Gastrocnemius medialis (tissue), 4 donors: ENCODE data around the gene HSCB. TPM values are rescaled to one million over a fixed set of nuclear protein-coding genes. Genes with fewer than 3 reads are reported as not detected.

ENCODE experiments used
- ATAC-seq, 2 donors: fragments of 150-250 bp; one replicate each; pipeline ENCODE4 v1.9.1; 2016
- DNase-seq, 2 donors: peaks; one replicate each; pipeline ENCODE4 v3.0.0-alpha.2; 2019
- H3K27ac ChIP-seq, 4 donors: fragments of 200-600 bp; sonication (generic); 1 replicate in 1 of 4; 2 replicates in 3 of 4; pipeline ENCODE4 v1.5.1; 2016 to 2018; ENCODE audit warnings: mild to moderate bottlenecking in 2 of 4, moderate library complexity in 1 of 4
- H3K27me3 ChIP-seq, 3 donors: fragments of 200-600 bp; sonication (generic) in 2 of 3; 1 replicate in 1 of 3; 2 replicates in 2 of 3; pipeline versions ENCODE4 v1.5.1 to v1.6.0; 2016 to 2019; ENCODE audit warnings: mild to moderate bottlenecking in 1 of 3, moderate library complexity in 1 of 3
- H3K36me3 ChIP-seq, 2 donors: fragments of 200-600 bp; sonication (generic) in 1 of 2; one replicate each; pipeline ENCODE4 v1.5.1; 2017 to 2018
- H3K4me1 ChIP-seq, 2 donors: fragments of 200-600 bp; sonication (generic) in 1 of 2; one replicate each; pipeline ENCODE4 v1.5.1; 2016 to 2017; ENCODE audit warnings: mild to moderate bottlenecking in 2 of 2
- H3K4me3 ChIP-seq, 4 donors: fragments of 200-600 bp; sonication (generic) in 3 of 4; 1 replicate in 1 of 4; 2 replicates in 3 of 4; pipeline ENCODE4 v1.5.1; 2016 to 2019; ENCODE audit warnings: mild to moderate bottlenecking in 2 of 4
- H3K9me3 ChIP-seq, 3 donors: fragments of 200-600 bp; sonication (generic) in 2 of 3; 1 replicate in 1 of 3; 2 replicates in 2 of 3; pipeline ENCODE4 v1.5.1; 2016 to 2019
- CTCF ChIP-seq, 5 experiments: fragments of 450-650 bp in 3 of 5; fragments of 200-600 bp in 2 of 5; sonication (generic) in 2 of 5; IDR thresholded peaks in 4 of 5; conservative IDR thresholded peaks in 1 of 5; 1 replicate in 4 of 5; 2 replicates in 1 of 5; pipeline ENCODE4 v1.5.1; 2016 to 2019; ENCODE audit warnings: antibody characterized with exemption in 5 of 5, mild to moderate bottlenecking in 3 of 5, moderate library complexity in 3 of 5
- POLR2A ChIP-seq, 2 donors: fragments of 450-650 bp; IDR thresholded peaks; one replicate each; pipeline ENCODE4 v1.6.1; 2017; ENCODE audit warnings: antibody characterized with exemption in 2 of 2, mild to moderate bottlenecking in 2 of 2, moderate library complexity in 2 of 2
- in situ Hi-C, 4 donors: fragments of 200-750 bp; cut with MboI; loops; one replicate each; pipeline versions ENCODE4 v1.15.0 to v1.8.0; 2017; ENCODE audit warnings: low sequenced_read_pairs in 4 of 4
- intact Hi-C: fragments of 100-400 bp; cut with DNase I; formaldehyde crosslinking; loops from one replicate; pipeline ENCODE4 v1.15.1; 2023; ENCODE audit warnings: low total_unique reads
- total RNA-seq, 4 donors: library from RNA; depleted of rRNA; stranded (reverse); fragments of >200 nt; gene quantifications; one replicate each; pipeline versions ENCODE4 v1.1.0 to v1.2.3, GENCODE V29; 2016

HSCB gene
- total RNA-seq, 4 donors from 2014 or later = 14.4 to 30.4 (median 22.9) TPM

- ATAC-seq (peak; percentile 97 to 98), DNase-seq (peak; percentile 92 to 94)
- in situ Hi-C loops = no loop called here
- intact Hi-C loops = loop anchor here (1.0 kb wide), 2 partner anchors 27 to 31 kb away; partner anchors contain the start of genes HSCB and XBP1
- H3K4me3 ChIP-seq = peak within 1 kb of the TSS; percentile 71 to 92 (median 78)
- H3K4me1 ChIP-seq = peaks cover 16% of the 10 kb centered on the region in 2 donors
- H3K36me3 ChIP-seq = peaks cover 0 to 23% of the 10 kb centered on the region in 2 donors
- H3K27me3 ChIP-seq = no peaks in the 10 kb centered on the region
- H3K27ac ChIP-seq = peak within 1 kb of the TSS; percentile 89 to 99 (median 94)
- H3K9me3 ChIP-seq = no peaks in the 10 kb centered on the region
- TF ChIP-seq POLR2A (IDR thresholded peaks at IDR 0.05) = peak; percentile 88 to 93
- peak in 4 of 5 experiments; percentile 29 to 70 (median 60) for TF ChIP-seq CTCF (IDR thresholded peaks at IDR 0.05 in 4 of 5, conservative IDR thresholded peaks at IDR 0.05 in 1 of 5)
These were observed 31.0 kb downstream of the HSCB start, which contains the start of gene CCDC117 for GRCh38 chr22:28772633-28773460. TSS of gene CCDC117 (plus strand) at chr22:28772695. CDS start at chr22:28772850, 155 bp downstream.

GRCh38 chr22:28773461-28773867, 31.6 kb downstream of the HSCB start:
- no peak for TF ChIP-seq CTCF (IDR thresholded peaks at IDR 0.05 in 4 of 5, conservative IDR thresholded peaks at IDR 0.05 in 1 of 5)
- no peak for TF ChIP-seq POLR2A (IDR thresholded peaks at IDR 0.05)
- in situ Hi-C loops = no loop called here

GRCh38 chr22:28774378-28774777, 32.5 kb downstream of the HSCB start:
- TF ChIP-seq CTCF (IDR thresholded peaks at IDR 0.05 in 4 of 5, conservative IDR thresholded peaks at IDR 0.05 in 1 of 5) = no peak
- TF ChIP-seq POLR2A (IDR thresholded peaks at IDR 0.05) = no peak
- no peak overlapping the region for H3K4me3 ChIP-seq
- H3K4me1 ChIP-seq = peaks cover 19 to 20% of the 10 kb centered on the region in 2 donors
- intact Hi-C loops = no loop called here
- H3K27ac ChIP-seq = peak overlapping the region in 2 of 4 donors; percentile 24 to 96
- DNase-seq (no peak), ATAC-seq (no peak)
- H3K27me3 ChIP-seq = no peaks in the 10 kb centered on the region
- H3K9me3 ChIP-seq = no peaks in the 10 kb centered on the region
- H3K36me3 ChIP-seq = peaks cover 0 to 28% of the 10 kb centered on the region in 2 donors
- in situ Hi-C loops = no loop called here

More at GRCh38 chr22:28773461-28773867, 31.6 kb downstream of the HSCB start:
- peaks cover 0 to 28% of the 10 kb centered on the region in 2 donors for H3K36me3 ChIP-seq
- intact Hi-C loops = no loop called here
- H3K4me1 ChIP-seq = peaks cover 16% of the 10 kb centered on the region in 2 donors
- DNase-seq (no peak), ATAC-seq (peak in 1 of 2 donors; percentile 2)
- H3K9me3 ChIP-seq = no peaks in the 10 kb centered on the region
- peak overlapping the region; percentile 71 to 92 (median 78) for H3K4me3 ChIP-seq
- H3K27ac ChIP-seq = peak overlapping the region; percentile 89 to 99 (median 94)
- H3K27me3 ChIP-seq = no peaks in the 10 kb centered on the region

DNA sequence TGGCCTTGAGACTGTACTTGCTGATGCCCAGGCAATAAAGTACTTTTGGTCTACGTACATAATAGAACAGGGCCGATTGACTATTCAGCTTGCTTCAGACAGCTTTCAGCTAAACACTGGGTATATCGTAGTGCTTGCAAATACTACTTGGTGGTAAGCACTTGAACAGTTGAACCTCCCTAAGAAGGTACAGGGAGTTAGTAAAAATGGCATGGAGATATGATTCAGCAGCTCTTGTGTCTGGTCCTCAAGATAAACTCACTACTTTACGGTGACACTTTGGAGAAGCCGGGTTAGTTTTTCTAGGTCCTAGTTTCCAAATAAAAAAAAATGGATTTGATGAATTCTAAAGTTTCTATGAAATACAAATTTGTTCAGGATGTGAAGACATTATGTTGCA, 38.0 kb downstream of the HSCB start:
- ATAC-seq = no peak
- peaks cover 17 to 18% of the 10 kb centered on the region in 2 donors for H3K4me1 ChIP-seq
- DNase-seq = no peak
- peak overlapping the region in 3 of 4 donors; percentile 28 to 67 (median 59) for H3K27ac ChIP-seq
- H3K9me3 ChIP-seq = no peaks in the 10 kb centered on the region
- TF ChIP-seq POLR2A (IDR thresholded peaks at IDR 0.05) (no peak), CTCF (IDR thresholded peaks at IDR 0.05 in 4 of 5, conservative IDR thresholded peaks at IDR 0.05 in 1 of 5) (no peak)
- H3K36me3 ChIP-seq = peaks cover 0 to 53% of the 10 kb centered on the region in 2 donors
- intact Hi-C loops (no loop called here), in situ Hi-C loops (no loop called here)
- H3K4me3 ChIP-seq = no peak overlapping the region
- no peaks in the 10 kb centered on the region for H3K27me3 ChIP-seq
